Measurements from ENCODE around the gene LPO. TPM values are rescaled to one million over a fixed set of nuclear protein-coding genes. Genes with fewer than 3 reads are reported as not detected.

The LPO gene
- 0.32 TPM for polyA plus RNA-seq (2013)

DNA sequence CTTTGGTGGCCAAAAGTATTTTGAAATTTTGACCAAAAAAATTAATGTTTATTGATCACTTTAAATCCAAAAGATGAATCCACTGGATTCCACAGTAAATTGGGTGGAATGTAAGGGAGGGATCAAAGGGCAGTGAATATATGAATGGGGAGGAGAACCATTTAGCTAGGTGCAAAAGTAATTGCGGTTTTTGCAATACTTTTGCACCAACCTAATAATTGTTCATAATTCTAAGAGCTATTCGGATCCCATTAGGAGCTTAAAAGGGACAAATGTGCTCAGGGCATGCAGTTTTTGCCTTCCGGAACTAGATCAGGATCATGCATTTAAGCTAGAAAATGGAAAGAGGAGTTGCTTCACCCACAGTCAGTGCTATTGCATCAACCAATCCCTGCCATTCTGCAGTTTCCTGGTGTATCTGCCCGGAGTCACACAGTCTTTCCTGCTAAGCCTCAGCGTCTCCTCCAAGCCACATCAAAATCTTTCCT, at the start of gene LPO:
LPO (plus strand) TSS at position 438 of the 488 bp plus-strand sequence. CDS start 4,396 bp downstream, outside the sequence.
- H3K27ac ChIP-seq (ENCODE audit: insufficient read depth in 1 of 2, low read depth in 1 of 2, low read length in 2 of 2, poor library complexity in 1 of 2, severe bottlenecking in 2 of 2) = no peak within 1 kb of the TSS
- H3K4me1 ChIP-seq (ENCODE audit: control extremely low read depth in 1 of 4, control insufficient read depth in 4 of 4, insufficient read depth in 4 of 4, low read length in 3 of 4) = peaks cover 0 to 3% (median 0%) of the 10 kb centered on the region in 4 experiments
- peaks cover 0 to 54% (median 26%) of the 10 kb centered on the region in 5 experiments for H3K27me3 ChIP-seq (replicated peaks in 2 of 5; ENCODE audit: control insufficient read depth in 4 of 5, insufficient read depth in 5 of 5, low read length in 4 of 5)
- ChIA-PET POLR2A (no interaction called here), CTCF (interaction anchor here (1.1 to 1.7 kb wide), 2 partner anchors 10 to 79 kb away, joined by 3 to 7 read pairs; no protein-coding TSS in a partner anchor)
- 83% methylated on average over 4 of the region's 5 CpGs for WGBS (ENCODE audit: insufficient coverage)
- H3K36me3 ChIP-seq (ENCODE audit: control insufficient read depth in 4 of 4, insufficient read depth in 4 of 4, low read length in 3 of 4) = no peaks in the 10 kb centered on the region
- H3K4me3 ChIP-seq (ENCODE audit: control insufficient read depth in 1 of 7, extremely low read depth in 1 of 7, insufficient read depth in 4 of 7, low read depth in 2 of 7, low read length in 6 of 7) = no peak within 1 kb of the TSS
- no peak for DNase-seq
- H3K9me3 ChIP-seq (ENCODE audit: control extremely low read depth in 1 of 5, control insufficient read depth in 4 of 5, insufficient read depth in 2 of 5, low read depth in 1 of 5, low read length in 4 of 5) = no peaks in the 10 kb centered on the region

DNA sequence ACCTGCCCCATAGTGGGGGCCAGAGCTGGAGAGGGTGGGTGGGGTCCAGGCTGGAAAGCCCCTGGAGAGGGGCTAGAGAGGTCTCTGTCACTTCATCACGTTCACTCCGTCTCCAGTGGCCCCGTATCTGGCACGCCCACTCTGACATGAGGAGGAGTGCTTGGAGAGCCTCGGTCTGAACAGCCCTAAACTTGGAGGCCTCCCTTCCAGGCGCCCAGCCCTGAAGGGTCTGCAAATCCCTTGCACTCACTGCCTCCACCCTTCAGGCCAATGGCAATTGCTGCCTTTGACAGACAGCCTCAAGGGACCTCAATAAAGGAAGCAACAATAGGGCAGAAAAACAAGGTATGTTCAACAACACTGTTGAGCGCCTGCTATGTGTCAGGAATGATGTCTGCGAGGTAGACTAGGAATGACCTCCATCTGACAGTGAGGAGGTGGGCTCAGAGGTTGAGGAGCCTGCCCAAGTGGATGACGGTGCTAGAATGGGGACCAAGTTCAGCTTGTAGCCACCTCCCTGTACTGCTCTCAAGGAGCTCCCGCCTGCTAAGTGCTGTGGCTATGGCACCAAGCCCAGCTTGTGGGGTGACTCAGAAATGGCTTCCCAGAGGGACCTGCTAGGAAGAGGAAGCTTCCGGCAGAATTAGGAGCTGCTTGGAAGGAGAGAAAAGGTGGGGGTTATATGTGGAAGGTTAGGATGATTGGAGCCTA, 48.8 kb upstream of the LPO start:
- ChIA-PET POLR2A (no interaction called here), CTCF (interaction anchor here (0.9 to 1.7 kb wide), 4 partner anchors 11 to 60 kb away, joined by 3 to 8 read pairs (median 6); partner anchors contain the start of gene MKS1)
- Histone ChIP-seq H3K27ac (ENCODE audit: insufficient read depth in 1 of 2, low read depth in 1 of 2, low read length in 2 of 2, poor library complexity in 1 of 2, severe bottlenecking in 2 of 2) (no peak overlapping the region), H3K36me3 (ENCODE audit: control insufficient read depth in 4 of 4, insufficient read depth in 4 of 4, low read length in 3 of 4) (no peaks in the 10 kb centered on the region), H3K27me3 (replicated peaks in 2 of 5; ENCODE audit: control insufficient read depth in 4 of 5, insufficient read depth in 5 of 5, low read length in 4 of 5) (peaks cover 0 to 4% (median 0%) of the 10 kb centered on the region in 5 experiments), H3K4me3 (ENCODE audit: control insufficient read depth in 1 of 7, extremely low read depth in 1 of 7, insufficient read depth in 4 of 7, low read depth in 2 of 7, low read length in 6 of 7) (no peak overlapping the region), H3K4me1 (ENCODE audit: control extremely low read depth in 1 of 4, control insufficient read depth in 4 of 4, insufficient read depth in 4 of 4, low read length in 3 of 4) (peaks cover 0 to 25% (median 13%) of the 10 kb centered on the region in 4 experiments), H3K9me3 (ENCODE audit: control extremely low read depth in 1 of 5, control insufficient read depth in 4 of 5, insufficient read depth in 2 of 5, low read depth in 1 of 5, low read length in 4 of 5) (no peaks in the 10 kb centered on the region)
- DNase-seq = peak; percentile 54 to 77 (median 73)
- 59% methylated on average over 11 of the region's 11 CpGs for WGBS (ENCODE audit: insufficient coverage)

DNA sequence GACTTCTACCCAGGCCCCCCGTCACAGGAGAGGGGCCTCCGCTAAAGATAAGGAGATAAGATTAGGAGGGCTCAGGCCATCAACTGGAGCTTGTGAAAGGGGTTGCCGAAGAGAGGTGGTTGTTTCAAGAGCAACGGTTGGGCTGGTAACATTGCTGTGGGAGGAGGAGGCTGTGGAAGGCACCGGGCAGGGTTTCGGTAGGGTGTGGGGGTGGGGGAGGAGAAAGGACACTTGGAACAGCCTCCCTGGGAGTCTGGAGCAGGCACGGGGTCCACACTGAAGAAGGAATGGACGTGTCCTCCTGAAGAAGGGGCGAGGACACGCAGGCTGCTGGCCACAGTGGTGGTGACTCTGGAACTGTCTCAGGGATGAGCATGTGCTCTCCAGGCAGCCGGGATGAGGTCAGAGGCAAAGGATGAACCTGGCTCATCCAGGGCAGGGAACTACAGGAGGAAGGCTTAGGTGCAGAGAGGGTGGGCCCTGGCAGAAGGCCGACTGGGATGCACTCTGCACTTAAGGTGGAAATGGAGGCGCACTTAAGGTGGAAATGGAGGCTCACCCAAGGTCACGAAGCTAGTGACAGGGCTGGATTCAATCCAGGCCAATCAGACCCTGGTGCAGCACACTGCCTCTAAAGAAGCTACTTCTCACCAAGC, 47.0 kb upstream of the LPO start:
- H3K4me1 ChIP-seq (ENCODE audit: control extremely low read depth in 1 of 4, control insufficient read depth in 4 of 4, insufficient read depth in 4 of 4, low read length in 3 of 4) = peaks cover 0 to 12% (median 7%) of the 10 kb centered on the region in 4 experiments
- H3K27me3 ChIP-seq (replicated peaks in 2 of 5; ENCODE audit: control insufficient read depth in 4 of 5, insufficient read depth in 5 of 5, low read length in 4 of 5) = peaks cover 0 to 9% (median 0%) of the 10 kb centered on the region in 5 experiments
- no peak overlapping the region for H3K4me3 ChIP-seq (ENCODE audit: control insufficient read depth in 1 of 7, extremely low read depth in 1 of 7, insufficient read depth in 4 of 7, low read depth in 2 of 7, low read length in 6 of 7)
- WGBS (ENCODE audit: insufficient coverage) = 80% methylated on average over 14 of the region's 14 CpGs
- ChIA-PET CTCF (interaction anchor here (0.6 to 1.7 kb wide), 4 partner anchors 9 to 61 kb away, joined by 3 to 8 read pairs (median 4); no protein-coding TSS in a partner anchor), POLR2A (no interaction called here)
- H3K9me3 ChIP-seq (ENCODE audit: control extremely low read depth in 1 of 5, control insufficient read depth in 4 of 5, insufficient read depth in 2 of 5, low read depth in 1 of 5, low read length in 4 of 5) = no peaks in the 10 kb centered on the region
- H3K27ac ChIP-seq (ENCODE audit: insufficient read depth in 1 of 2, low read depth in 1 of 2, low read length in 2 of 2, poor library complexity in 1 of 2, severe bottlenecking in 2 of 2) = no peak overlapping the region
- H3K36me3 ChIP-seq (ENCODE audit: control insufficient read depth in 4 of 4, insufficient read depth in 4 of 4, low read length in 3 of 4) = no peaks in the 10 kb centered on the region
- no peak for DNase-seq

DNA sequence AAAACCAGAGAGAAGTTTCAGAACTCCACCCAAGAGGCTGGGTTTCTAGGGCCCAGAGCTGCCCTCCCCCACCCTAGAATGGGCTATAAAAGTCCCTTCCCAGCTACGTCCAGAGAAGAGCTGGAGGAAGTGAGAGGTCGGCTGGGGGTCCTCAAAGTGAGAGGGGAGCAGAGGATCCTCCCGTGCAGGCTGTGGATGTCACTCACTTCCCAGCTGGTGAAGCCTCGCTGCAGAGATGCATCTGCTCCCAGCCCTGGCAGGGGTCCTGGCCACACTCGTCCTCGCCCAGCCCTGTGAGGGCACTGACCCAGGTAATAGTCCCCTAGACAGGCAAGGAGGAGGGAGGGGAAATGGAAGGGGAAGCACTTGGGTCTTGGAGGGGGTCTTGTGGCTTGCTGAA, 45.8 kb upstream of the LPO start, which contains the start of gene EPX:
EPX (plus strand) TSS at position 115 of the 400 bp plus-strand sequence; CDS start at position 236, 121 bp downstream.
- 63% methylated on average over 3 of the region's 6 CpGs for WGBS (ENCODE audit: insufficient coverage)
- Histone ChIP-seq H3K9me3 (ENCODE audit: control extremely low read depth in 1 of 5, control insufficient read depth in 4 of 5, insufficient read depth in 2 of 5, low read depth in 1 of 5, low read length in 4 of 5) (no peaks in the 10 kb centered on the region), H3K4me1 (ENCODE audit: control extremely low read depth in 1 of 4, control insufficient read depth in 4 of 4, insufficient read depth in 4 of 4, low read length in 3 of 4) (peaks cover 0 to 14% (median 5%) of the 10 kb centered on the region in 4 experiments), H3K27ac (ENCODE audit: insufficient read depth in 1 of 2, low read depth in 1 of 2, low read length in 2 of 2, poor library complexity in 1 of 2, severe bottlenecking in 2 of 2) (no peak within 1 kb of the TSS), H3K36me3 (ENCODE audit: control insufficient read depth in 4 of 4, insufficient read depth in 4 of 4, low read length in 3 of 4) (no peaks in the 10 kb centered on the region), H3K4me3 (ENCODE audit: control insufficient read depth in 1 of 7, extremely low read depth in 1 of 7, insufficient read depth in 4 of 7, low read depth in 2 of 7, low read length in 6 of 7) (no peak within 1 kb of the TSS), H3K27me3 (replicated peaks in 2 of 5; ENCODE audit: control insufficient read depth in 4 of 5, insufficient read depth in 5 of 5, low read length in 4 of 5) (peaks cover 0 to 12% (median 2%) of the 10 kb centered on the region in 5 experiments)
- CTCF ChIA-PET = interaction anchor here (1.0 to 1.7 kb wide), 3 partner anchors 8 to 20 kb away, joined by 3 to 4 read pairs (median 3); no protein-coding TSS in a partner anchor
- POLR2A ChIA-PET = no interaction called here
- DNase-seq = no peak

DNA sequence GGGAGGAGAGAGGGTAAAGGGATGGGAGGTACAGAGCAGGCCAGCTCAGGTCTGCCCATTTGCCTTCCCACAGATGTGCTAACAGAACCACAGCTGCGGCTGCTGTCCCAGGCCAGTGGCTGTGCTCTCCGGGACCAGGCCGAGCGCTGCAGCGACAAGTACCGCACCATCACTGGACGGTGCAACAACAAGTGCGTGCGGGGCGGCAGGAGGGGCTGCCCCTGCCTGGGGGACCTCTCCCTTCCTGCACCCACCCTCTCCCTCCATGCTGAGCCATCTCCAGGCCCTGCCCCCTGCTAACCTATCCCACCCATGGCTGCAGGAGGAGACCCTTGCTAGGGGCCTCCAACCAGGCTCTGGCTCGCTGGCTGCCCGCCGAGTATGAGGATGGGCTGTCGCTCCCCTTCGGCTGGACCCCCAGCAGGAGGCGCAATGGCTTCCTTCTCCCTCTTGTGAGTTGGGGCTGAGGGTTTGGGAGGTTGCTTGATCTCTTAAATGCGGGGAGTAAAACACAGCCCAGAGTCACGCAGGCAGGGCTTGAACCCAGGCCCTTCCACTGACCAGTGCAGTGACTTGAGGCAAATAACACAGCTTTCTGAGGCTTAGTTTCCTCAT, 44.6 kb upstream of the LPO start:
- Histone ChIP-seq H3K9me3 (ENCODE audit: control extremely low read depth in 1 of 5, control insufficient read depth in 4 of 5, insufficient read depth in 2 of 5, low read depth in 1 of 5, low read length in 4 of 5) (no peaks in the 10 kb centered on the region), H3K36me3 (ENCODE audit: control insufficient read depth in 4 of 4, insufficient read depth in 4 of 4, low read length in 3 of 4) (no peaks in the 10 kb centered on the region), H3K27me3 (replicated peaks in 2 of 5; ENCODE audit: control insufficient read depth in 4 of 5, insufficient read depth in 5 of 5, low read length in 4 of 5) (peaks cover 0 to 14% (median 8%) of the 10 kb centered on the region in 5 experiments), H3K4me1 (ENCODE audit: control extremely low read depth in 1 of 4, control insufficient read depth in 4 of 4, insufficient read depth in 4 of 4, low read length in 3 of 4) (peaks cover 0 to 14% (median 5%) of the 10 kb centered on the region in 4 experiments), H3K27ac (ENCODE audit: insufficient read depth in 1 of 2, low read depth in 1 of 2, low read length in 2 of 2, poor library complexity in 1 of 2, severe bottlenecking in 2 of 2) (no peak overlapping the region), H3K4me3 (ENCODE audit: control insufficient read depth in 1 of 7, extremely low read depth in 1 of 7, insufficient read depth in 4 of 7, low read depth in 2 of 7, low read length in 6 of 7) (no peak overlapping the region)
- DNase-seq = no peak
- CTCF ChIA-PET = no interaction called here
- over 99% methylated on average over 17 of the region's 18 CpGs for WGBS (ENCODE audit: insufficient coverage)
- POLR2A ChIA-PET = no interaction called here

DNA sequence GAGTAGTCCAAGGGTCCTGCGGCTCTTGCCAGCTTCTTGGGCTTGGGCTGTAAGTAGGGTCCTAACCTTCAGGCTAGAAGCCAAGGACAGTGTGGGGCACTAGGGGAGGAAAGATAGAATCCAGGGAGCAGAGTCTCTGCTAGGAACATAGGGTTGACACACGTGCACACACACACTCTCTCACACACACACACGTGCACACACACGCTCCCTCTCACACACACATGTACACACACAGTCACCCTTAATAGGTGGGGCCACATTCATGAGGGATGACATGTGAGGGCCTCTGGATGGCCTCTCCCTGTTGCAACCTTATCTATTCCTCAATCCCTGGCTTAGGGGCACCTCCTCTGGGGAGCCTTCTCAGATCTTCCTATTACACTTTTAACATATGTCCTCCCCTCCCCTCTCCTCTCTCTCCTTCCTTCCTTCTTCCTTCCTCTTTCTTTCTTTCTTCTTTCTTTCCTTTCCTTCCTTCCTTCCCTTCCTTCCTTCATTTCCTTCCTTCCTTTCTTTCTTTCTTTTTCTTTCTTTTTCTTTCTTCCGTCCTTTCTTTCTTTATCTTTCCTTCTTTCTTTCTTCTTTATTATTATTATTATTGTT, 42.8 kb upstream of the LPO start:
- no peak overlapping the region for H3K4me3 ChIP-seq (ENCODE audit: control insufficient read depth in 1 of 7, extremely low read depth in 1 of 7, insufficient read depth in 4 of 7, low read depth in 2 of 7, low read length in 6 of 7)
- POLR2A ChIA-PET = no interaction called here
- H3K27me3 ChIP-seq (replicated peaks in 2 of 5; ENCODE audit: control insufficient read depth in 4 of 5, insufficient read depth in 5 of 5, low read length in 4 of 5) = peaks cover 0 to 20% (median 10%) of the 10 kb centered on the region in 5 experiments
- no peaks in the 10 kb centered on the region for H3K9me3 ChIP-seq (ENCODE audit: control extremely low read depth in 1 of 5, control insufficient read depth in 4 of 5, insufficient read depth in 2 of 5, low read depth in 1 of 5, low read length in 4 of 5)
- CTCF ChIA-PET = no interaction called here
- H3K27ac ChIP-seq (ENCODE audit: insufficient read depth in 1 of 2, low read depth in 1 of 2, low read length in 2 of 2, poor library complexity in 1 of 2, severe bottlenecking in 2 of 2) = no peak overlapping the region
- no peaks in the 10 kb centered on the region for H3K36me3 ChIP-seq (ENCODE audit: control insufficient read depth in 4 of 4, insufficient read depth in 4 of 4, low read length in 3 of 4)
- H3K4me1 ChIP-seq (ENCODE audit: control extremely low read depth in 1 of 4, control insufficient read depth in 4 of 4, insufficient read depth in 4 of 4, low read length in 3 of 4) = peaks cover 0 to 3% (median 1%) of the 10 kb centered on the region in 4 experiments
- no CpG with 5 or more reads among the region's 5 CpGs for WGBS (ENCODE audit: insufficient coverage)
- DNase-seq = no peak

All from common myeloid progenitor, CD34-positive (primary cell).